Endothelial cell of hepatic sinusoid (primary cell): ENCODE measurements around the gene DIAPH3.
"Not testable (repeated sequence)": the region's sequence is repeated elsewhere in the genome, so short reads cannot be mapped to it uniquely, and the experiment has no call there.

Source experiments
- in situ Hi-C: cut with HindIII; loops from 2 replicates; pipeline ENCODE4 v1.10.0; 2017; ENCODE audit warnings: low sequenced_read_pairs

DIAPH3 gene

GRCh38 chr13:60163478-60164233 is at the start of gene DIAPH3:
DIAPH3 (minus strand) TSS chr13:60163928; CDS start chr13:60163766, 162 bp downstream.
- in situ Hi-C loops, result no loop called here

DNA sequence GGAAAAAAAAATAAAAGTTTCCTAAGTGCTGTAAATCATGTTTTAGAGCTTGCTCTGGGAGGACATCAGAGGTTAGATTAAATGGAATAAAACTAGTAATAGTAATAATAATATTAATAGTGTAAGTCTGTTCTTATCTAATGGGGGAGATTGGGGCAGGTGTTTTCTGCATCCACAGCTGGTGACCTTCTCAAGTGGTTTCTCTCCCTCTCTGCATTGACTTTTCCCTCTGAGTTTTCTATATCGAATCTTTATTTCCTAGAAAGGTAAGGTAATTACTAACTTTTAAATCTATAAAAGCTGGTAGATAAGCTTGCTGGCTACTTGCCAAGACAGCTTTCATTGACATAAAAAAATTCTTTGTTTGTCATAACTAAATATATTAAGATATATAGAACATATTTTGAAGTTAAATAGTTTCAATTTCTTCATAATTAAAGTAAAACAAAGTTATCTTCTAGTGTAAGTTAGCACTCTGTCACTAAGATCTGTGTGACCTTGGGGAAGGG is 49.6 kb upstream of the DIAPH3 start:
- in situ Hi-C loops, result no loop called here

DNA sequence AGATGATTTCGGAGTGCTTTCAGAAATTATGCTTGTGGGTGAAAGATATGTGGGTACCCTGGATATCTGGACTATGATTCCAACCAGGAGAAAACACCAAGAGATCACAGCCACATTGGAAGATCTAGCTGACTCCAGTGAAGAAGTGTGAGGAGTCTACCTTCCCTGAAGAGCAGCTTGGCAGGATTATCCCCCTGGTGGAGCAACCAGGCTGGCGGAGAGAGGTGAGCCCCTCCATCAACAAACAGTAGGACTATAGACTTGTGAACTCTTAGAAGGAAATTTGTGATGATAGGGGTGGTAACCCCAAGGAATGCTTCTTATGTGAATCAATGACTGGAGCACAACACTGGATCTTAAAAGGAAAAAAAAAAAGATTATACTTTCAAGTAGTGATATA is 47.8 kb upstream of the DIAPH3 start:
- in situ Hi-C loops, result no loop called here

DNA sequence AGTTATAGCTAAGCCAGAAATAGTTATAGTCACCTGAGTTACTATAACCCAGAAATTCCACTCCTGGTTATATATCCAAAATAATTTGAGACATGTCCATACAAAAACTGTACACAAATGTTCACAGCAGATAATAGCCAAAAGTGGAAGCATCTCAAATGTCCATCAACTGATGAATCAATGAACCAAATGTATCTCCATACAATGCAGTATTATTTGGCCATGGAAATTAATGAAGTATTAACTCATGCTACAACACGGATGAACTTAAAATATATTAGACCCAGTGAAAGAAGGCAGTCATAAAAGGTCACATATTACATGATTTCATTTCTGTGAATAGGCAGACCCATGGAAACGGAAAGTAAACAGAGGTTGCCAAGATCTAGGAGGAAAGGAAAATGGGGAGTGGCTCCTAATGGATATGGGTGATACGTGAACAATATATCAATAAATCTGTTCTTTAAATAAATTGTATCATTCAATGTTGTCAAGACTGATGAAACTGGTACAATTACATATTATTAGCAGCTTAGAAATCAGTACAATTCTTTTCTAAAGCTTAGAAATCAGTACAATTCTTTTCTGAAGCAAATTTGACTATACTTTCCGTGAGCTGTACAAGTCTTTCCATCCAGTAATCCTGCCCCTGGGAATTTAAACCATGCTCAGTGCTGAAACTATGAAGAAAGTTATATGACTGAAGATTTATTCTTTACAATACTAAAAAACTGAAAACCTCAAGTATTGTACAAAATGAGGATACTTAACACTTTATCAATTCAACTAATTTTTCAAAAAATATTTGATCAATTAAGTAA is 47.0 kb upstream of the DIAPH3 start:
- in situ Hi-C loops, result no loop called here

GRCh38 chr13:60205499-60205898 is 41.8 kb upstream of the DIAPH3 start:
- in situ Hi-C loops, result not testable (repeated sequence)

DNA sequence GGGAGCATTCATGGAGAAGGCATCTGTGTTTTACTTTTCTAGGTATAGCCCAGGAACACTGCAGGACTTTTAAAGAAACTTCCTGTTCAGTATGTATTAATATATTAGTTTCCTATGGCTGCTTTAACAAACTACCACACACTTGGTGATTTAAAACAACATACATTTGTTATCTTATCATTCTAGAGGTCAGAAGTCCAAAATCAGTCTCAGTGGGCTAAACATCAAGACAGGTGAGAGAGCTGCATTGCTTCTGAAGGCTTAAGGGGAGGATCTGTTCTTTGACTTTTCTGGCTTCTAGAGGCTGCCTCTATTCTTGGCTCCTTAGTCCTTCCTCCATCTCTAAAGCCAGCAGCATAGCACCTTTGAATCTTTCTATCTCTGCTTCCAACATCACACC is 37.6 kb upstream of the DIAPH3 start:
- in situ Hi-C loops, result no loop called here

DNA sequence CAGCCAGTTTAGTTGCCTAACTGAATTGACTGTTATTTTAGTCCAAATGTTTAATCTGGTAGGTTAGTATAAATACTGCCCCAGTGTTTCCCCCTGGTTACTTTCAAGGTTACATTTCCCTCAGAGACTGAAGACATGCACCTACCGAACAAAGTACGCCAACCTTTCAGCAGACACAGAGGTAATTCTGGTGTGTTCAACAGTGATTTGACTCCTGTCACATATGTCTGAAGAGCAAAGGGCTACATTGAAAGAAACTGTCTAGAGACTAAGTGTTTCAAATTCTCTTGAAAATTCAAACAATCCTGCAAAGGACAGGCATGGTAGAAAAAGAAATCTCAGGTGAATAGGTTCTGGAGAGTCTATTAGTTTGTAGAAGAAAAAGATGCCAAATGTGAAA is 32.2 kb upstream of the DIAPH3 start:
- in situ Hi-C loops, result not testable (repeated sequence)

- in situ Hi-C loops, result no loop called here
Observed at GRCh38 chr13:60182907-60183306, 19.2 kb upstream of the DIAPH3 start.

- in situ Hi-C loops, result no loop called here
Observed at GRCh38 chr13:60178327-60178726, 14.6 kb upstream of the DIAPH3 start.

- in situ Hi-C loops, result no loop called here
Observed at GRCh38 chr13:60175571-60175970, 11.8 kb upstream of the DIAPH3 start.

DNA sequence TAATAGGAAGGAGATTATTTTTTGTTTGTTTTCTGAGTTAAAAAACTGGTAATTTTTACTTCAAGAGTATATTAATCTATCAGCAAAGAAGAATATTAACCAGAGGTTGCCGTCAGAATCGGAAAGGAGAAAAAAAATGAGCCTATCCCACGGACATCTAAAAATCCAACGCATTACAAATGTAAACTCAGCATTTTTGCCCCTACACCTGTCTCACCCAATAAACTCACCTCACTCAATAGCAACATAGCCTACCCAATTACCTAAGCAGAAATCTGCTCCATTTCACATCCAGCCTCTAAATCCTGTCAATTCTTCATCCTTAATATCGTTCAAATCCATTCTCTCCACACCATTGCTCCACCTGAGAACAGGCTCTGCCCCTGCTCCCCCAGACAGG is 10.4 kb upstream of the DIAPH3 start:
- in situ Hi-C loops, result no loop called here

DNA sequence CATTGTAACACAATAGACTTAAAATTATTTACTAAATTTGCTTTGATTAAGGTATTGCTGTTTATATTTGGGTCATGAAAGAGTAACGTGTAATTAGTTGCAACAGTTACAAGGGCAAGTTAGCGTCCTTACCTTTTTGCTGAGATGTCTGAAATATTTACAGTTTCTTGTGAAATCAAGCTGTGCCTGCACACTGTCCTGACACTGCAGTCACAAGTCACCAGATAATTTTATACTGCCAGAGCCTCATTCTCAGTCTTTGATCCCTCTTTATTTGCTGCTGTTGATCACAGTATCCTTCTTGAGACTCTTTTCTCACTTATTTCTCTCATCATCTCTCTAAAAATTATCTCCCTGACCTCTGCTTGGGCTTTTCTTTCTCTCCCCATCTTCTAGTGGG is 8.4 kb upstream of the DIAPH3 start:
- in situ Hi-C loops, result no loop called here

- in situ Hi-C loops, result no loop called here
Observed at GRCh38 chr13:60170414-60170813, 6.7 kb upstream of the DIAPH3 start.

DNA sequence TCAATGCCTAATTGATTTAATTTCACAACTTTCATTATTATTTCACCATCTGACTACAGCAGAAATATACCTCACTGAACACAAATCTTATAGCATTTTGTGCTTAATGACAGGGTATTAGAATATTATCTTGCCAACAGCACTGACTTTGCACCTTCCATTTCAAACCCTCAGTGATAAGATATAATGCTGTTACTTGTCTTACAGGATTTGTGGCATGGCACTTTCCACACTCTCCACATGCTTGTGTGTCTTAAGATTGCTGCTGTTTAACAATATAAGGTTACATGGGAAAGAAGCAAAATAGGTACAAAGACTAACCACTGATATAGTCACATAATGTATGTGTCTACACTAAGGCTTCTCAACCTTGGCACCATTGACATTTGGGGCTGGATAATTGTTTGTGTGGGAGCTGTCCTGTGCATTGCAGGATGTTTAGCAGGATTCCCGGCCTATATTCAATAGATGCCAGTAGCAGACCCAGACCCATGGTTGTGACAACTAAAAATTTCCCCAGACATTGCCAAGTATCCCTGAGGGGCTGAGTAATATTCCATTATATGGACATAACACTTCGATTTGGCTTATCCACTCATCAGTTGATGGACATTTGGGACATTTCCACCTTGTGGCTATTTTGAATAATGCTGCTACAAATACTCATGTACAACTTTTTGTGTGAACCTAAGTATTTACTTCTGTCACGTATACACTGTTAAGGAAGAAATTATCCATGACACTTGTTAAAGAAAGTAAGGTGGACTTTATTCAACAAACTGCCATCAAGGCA is 5.7 kb upstream of the DIAPH3 start:
- in situ Hi-C loops, result no loop called here

- in situ Hi-C loops, result no loop called here
Observed at GRCh38 chr13:60167121-60167520, 3.4 kb upstream of the DIAPH3 start.

DNA sequence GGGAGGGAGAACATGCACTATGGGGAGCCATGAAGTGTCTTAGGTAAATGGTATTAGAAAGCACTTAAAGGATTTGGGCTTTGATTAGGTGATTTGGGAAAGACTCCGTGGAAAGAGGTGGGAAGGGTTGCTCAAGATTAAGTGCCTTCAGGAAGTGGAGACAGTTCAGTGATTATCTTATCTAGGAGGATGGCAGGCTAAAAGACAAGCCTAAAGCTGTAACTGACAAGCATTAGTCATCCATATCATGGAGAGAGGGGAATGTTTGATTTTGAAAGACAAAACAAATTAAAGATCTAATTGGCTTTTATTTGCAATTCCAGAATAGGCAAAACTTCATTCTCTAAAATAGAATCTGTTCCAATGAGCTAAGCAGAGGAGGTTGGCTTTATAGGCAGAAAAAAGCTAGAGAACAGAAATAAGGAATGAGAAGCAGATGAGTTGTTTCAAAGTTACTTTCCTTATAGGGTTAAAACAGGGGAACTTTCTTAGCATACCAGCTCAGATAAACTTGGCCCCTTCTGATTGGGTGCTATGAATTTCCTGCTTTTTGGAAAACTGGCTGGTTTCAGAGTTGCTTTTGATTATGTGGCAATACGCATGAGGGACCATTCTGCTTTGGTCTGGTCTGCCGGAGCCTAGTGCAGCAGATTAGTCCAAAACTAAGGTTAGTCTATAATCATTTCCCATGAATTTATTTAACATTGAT is 1.8 kb upstream of the DIAPH3 start:
- in situ Hi-C loops, result no loop called here

- in situ Hi-C loops, result no loop called here
Observed at GRCh38 chr13:60164234-60164889, 634 bp upstream of the DIAPH3 start.

- in situ Hi-C loops, result no loop called here
Observed at GRCh38 chr13:60162096-60162495, 1.6 kb downstream of the DIAPH3 start.

- in situ Hi-C loops, result no loop called here
Observed at GRCh38 chr13:60158321-60158801, 5.4 kb downstream of the DIAPH3 start.

GRCh38 chr13:60155978-60156377 is 7.8 kb downstream of the DIAPH3 start:
- in situ Hi-C loops, result no loop called here
